Thyroid gland (tissue), 4 donors: ENCODE results near the gene ATXN1.

Experiments used
- POLR2A ChIP-seq, 2 donors: fragments of 450-650 bp; IDR thresholded peaks; one replicate each; pipeline ENCODE4 v1.6.1; 2017; ENCODE audit warnings: antibody characterized with exemption in 2 of 2, mild to moderate bottlenecking in 2 of 2, moderate library complexity in 1 of 2
- TF ChIP-seq, protein P1 (sequence below), 6 experiments: fragments of 200-600 bp in 3 of 6; fragments of 450-650 bp in 3 of 6; sonication (generic) in 3 of 6; IDR thresholded peaks; one replicate each; pipeline ENCODE4 v1.5.1; 2016 to 2019; ENCODE audit warnings: antibody characterized with exemption in 6 of 6, mild to moderate bottlenecking in 2 of 6, inconsistent platforms in 1 of 6, moderate library complexity in 1 of 6

- TF ChIP-seq, protein P1, sequence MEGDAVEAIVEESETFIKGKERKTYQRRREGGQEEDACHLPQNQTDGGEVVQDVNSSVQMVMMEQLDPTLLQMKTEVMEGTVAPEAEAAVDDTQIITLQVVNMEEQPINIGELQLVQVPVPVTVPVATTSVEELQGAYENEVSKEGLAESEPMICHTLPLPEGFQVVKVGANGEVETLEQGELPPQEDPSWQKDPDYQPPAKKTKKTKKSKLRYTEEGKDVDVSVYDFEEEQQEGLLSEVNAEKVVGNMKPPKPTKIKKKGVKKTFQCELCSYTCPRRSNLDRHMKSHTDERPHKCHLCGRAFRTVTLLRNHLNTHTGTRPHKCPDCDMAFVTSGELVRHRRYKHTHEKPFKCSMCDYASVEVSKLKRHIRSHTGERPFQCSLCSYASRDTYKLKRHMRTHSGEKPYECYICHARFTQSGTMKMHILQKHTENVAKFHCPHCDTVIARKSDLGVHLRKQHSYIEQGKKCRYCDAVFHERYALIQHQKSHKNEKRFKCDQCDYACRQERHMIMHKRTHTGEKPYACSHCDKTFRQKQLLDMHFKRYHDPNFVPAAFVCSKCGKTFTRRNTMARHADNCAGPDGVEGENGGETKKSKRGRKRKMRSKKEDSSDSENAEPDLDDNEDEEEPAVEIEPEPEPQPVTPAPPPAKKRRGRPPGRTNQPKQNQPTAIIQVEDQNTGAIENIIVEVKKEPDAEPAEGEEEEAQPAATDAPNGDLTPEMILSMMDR (IDR thresholded peaks at IDR 0.05): no peak
- TF ChIP-seq POLR2A (IDR thresholded peaks at IDR 0.05): no peak
These were observed 454.9 kb downstream of the ATXN1 start for GRCh38 chr6:16306334-16306733.
